Vagina (tissue), 2 donors: Measurements from ENCODE around the gene STEAP3.

ENCODE experiments used
- POLR2A ChIP-seq, 2 donors: fragments of 450-650 bp; IDR thresholded peaks; one replicate each; pipeline ENCODE4 v1.6.1; 2017; ENCODE audit warnings: antibody characterized with exemption in 2 of 2, mild to moderate bottlenecking in 2 of 2, moderate library complexity in 2 of 2
- POLR2AphosphoS5 ChIP-seq, 2 donors: sonication (generic); formaldehyde crosslinking; IDR thresholded peaks; one replicate each; pipeline ENCODE4 v1.9.0; 2017; ENCODE audit warnings: antibody characterized with exemption in 2 of 2, mild to moderate bottlenecking in 2 of 2, low read depth in 1 of 2; ENCODE audit not compliant: insufficient read depth in 1 of 2
- TF ChIP-seq, protein P1 (sequence below), 3 experiments: fragments of 450-650 bp in 2 of 3; fragments of 200-600 bp in 1 of 3; sonication (generic) in 1 of 3; IDR thresholded peaks; one replicate each; pipeline ENCODE4 v1.5.1; 2017 to 2019; ENCODE audit warnings: antibody characterized with exemption in 3 of 3, mild to moderate bottlenecking in 2 of 3, moderate library complexity in 2 of 3

DNA sequence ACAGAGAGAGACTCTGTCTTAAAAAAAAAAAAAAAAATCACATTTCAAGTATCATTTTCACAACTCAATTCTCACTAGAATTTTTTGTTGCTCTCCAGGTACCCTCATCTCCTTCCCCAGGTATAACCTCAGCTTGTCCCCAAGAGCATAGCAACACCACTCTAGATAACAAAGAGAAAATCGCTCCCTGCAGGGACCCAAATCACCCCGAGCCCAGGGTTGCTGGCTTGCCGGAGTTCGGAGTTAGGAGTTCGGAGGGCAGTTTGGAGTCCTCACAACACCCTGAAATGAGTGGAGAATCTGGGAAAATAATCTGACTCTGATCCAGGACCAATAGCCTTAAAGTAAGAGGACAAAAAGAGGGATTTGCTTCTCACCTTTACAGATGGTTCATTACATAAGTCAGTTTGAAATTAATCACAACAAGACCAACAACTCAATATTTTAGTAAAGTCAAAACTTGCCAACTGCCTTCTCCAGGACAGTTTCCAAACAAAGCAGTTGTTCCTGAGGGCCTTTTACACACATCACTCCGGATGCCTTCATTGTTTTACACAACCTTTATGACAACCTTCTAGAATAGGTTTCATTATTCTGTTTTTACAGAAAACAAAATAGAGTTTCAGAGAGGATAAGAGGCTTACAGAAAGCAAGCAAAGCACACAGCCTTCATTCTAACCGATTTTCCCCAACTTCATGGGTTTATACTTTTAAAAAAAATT is 83.9 kb downstream of the STEAP3 start:
- TF ChIP-seq, protein P1, sequence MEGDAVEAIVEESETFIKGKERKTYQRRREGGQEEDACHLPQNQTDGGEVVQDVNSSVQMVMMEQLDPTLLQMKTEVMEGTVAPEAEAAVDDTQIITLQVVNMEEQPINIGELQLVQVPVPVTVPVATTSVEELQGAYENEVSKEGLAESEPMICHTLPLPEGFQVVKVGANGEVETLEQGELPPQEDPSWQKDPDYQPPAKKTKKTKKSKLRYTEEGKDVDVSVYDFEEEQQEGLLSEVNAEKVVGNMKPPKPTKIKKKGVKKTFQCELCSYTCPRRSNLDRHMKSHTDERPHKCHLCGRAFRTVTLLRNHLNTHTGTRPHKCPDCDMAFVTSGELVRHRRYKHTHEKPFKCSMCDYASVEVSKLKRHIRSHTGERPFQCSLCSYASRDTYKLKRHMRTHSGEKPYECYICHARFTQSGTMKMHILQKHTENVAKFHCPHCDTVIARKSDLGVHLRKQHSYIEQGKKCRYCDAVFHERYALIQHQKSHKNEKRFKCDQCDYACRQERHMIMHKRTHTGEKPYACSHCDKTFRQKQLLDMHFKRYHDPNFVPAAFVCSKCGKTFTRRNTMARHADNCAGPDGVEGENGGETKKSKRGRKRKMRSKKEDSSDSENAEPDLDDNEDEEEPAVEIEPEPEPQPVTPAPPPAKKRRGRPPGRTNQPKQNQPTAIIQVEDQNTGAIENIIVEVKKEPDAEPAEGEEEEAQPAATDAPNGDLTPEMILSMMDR (IDR thresholded peaks at IDR 0.05), result no peak
- TF ChIP-seq POLR2A (IDR thresholded peaks at IDR 0.05), result no peak
- no peak for TF ChIP-seq POLR2AphosphoS5 (IDR thresholded peaks at IDR 0.05; ENCODE audit: insufficient read depth in 1 of 2, low read depth in 1 of 2)
